ENCODE data around the gene LTC4S.

Gene LTC4S

DNA sequence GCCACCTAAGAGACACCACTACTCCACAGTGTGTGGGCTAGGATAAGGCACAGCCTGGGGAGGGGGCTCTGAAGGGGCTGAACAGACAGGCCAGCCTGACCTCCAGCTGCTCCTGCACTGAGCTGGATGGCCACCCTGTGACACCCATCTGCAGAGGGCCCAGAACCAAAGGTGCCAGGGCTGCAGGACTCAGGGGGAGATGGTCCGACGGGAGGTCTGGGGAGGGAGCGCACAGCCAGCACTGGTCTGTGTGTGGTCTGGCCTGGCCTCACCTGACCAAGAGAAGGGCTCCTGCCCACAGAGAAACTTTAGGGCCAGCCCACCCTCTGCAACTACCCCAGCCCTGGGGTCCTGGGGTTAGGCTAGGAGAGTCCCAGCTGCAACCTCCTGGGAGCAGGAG, 789 bp downstream of the LTC4S start:
- no peaks in the 10 kb centered on the region for H3K9me3 Mint-ChIP-seq
- intact Hi-C loops (cut with micrococcal nuclease) = loop anchor here (5.0 kb wide), 1 partner anchor 62 kb away; the partner anchor contains the start of gene MAML1

DNA sequence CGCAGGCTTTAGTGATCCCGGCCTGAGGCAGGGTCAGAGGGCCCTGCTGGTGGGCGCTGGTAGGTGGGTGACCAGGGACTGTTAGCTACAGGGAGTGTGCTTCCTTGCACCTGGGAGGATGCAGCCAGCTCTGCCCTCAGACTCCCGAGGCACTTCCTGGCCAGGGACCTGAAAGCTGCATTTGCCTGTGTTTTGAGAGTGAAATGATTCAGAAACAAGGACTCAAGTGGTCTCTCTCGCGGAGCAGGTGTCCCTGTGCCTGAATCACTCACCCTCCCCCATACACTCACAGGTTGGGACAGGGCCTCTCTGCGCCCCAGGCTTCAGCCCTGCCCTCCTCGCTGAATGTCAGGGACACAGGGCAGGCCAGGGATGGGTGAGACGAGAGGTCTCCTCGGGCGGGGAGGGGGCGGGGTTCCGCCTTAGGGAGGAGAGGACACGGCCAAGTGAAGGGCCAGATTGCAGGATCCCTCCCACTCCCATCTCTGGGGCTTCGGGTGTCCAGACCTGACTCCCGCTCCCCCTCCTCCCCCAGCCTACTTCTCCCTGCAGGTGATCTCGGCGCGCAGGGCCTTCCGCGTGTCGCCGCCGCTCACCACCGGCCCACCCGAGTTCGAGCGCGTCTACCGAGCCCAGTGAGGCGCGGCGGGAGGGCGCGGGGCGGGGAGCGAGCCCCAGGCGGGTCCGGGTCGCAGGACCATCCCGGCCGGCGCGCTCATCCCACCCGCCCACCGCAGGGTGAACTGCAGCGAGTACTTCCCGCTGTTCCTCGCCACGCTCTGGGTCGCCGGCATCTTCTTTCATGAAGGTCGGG, 1.5 kb downstream of the LTC4S start:
- intact Hi-C loops (cut with micrococcal nuclease) = loop anchor here (5.0 kb wide), 1 partner anchor 33 kb away; no protein-coding TSS in a partner anchor
- no peaks in the 10 kb centered on the region for H3K9me3 Mint-ChIP-seq
- H3K4me3 Mint-ChIP-seq = peak overlapping the region; percentile 72
- no peaks in the 10 kb centered on the region for H3K27me3 Mint-ChIP-seq
- peak overlapping the region; percentile 94 for H3K27ac Mint-ChIP-seq
- peaks cover 39% of the 10 kb centered on the region for H3K36me3 Mint-ChIP-seq (ENCODE audit: low read depth)
- H3K4me1 Mint-ChIP-seq (ENCODE audit: low read depth) = peaks cover 53% of the 10 kb centered on the region

More for the DNA sequence above, 789 bp downstream of the LTC4S start:
- Mint-ChIP-seq H3K36me3 (ENCODE audit: low read depth) (peaks cover 32% of the 10 kb centered on the region), H3K4me1 (ENCODE audit: low read depth) (peaks cover 53% of the 10 kb centered on the region), H3K4me3 (peak overlapping the region; percentile 72), H3K27ac (peak overlapping the region; percentile 94), H3K27me3 (no peaks in the 10 kb centered on the region)

DNA sequence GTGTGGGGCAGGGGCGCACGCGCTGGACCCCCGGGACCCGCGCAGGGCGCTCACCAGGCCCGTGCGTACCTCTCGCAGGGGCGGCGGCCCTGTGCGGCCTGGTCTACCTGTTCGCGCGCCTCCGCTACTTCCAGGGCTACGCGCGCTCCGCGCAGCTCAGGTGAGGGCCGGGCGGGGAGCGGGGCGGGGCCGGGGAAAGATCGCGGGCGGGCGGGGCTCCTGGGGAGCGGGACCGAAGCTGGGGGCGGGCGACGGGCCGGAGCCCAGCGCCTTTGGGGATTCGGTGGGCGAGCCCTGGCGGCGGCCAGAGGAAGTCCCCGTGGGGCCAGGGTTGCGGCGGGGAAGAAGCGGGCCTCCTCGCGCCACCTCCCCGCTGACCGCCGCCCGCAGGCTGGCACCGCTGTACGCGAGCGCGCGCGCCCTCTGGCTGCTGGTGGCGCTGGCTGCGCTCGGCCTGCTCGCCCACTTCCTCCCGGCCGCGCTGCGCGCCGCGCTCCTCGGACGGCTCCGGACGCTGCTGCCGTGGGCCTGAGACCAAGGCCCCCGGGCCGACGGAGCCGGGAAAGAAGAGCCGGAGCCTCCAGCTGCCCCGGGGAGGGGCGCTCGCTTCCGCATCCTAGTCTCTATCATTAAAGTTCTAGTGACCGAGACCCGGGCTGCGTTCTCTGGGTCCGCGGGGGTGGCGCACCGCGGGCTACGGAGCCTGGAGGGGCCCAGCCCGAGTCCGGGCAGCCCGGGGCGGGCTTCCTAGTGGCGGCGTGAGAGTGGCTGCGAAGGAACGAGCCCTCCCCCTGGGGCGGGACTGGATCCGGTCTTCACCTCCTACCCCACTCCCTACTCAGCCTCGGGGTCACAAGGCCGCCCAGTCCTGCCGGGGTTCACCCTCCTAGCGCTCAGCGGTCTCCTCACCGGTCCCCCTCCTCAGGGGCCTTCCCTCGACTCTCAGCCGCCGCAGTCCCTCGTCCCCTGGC, 2.4 kb downstream of the LTC4S start:
- peak overlapping the region; percentile 72 for H3K4me3 Mint-ChIP-seq
- peaks cover 48% of the 10 kb centered on the region for H3K36me3 Mint-ChIP-seq (ENCODE audit: low read depth)
- no peaks in the 10 kb centered on the region for H3K9me3 Mint-ChIP-seq
- H3K27ac Mint-ChIP-seq = peak overlapping the region; percentile 59
- no peaks in the 10 kb centered on the region for H3K27me3 Mint-ChIP-seq
- intact Hi-C loops (cut with micrococcal nuclease) = loop anchor here (5.0 kb wide), 1 partner anchor 34 kb away; no protein-coding TSS in a partner anchor
- peaks cover 52% of the 10 kb centered on the region for H3K4me1 Mint-ChIP-seq (ENCODE audit: low read depth)

DNA sequence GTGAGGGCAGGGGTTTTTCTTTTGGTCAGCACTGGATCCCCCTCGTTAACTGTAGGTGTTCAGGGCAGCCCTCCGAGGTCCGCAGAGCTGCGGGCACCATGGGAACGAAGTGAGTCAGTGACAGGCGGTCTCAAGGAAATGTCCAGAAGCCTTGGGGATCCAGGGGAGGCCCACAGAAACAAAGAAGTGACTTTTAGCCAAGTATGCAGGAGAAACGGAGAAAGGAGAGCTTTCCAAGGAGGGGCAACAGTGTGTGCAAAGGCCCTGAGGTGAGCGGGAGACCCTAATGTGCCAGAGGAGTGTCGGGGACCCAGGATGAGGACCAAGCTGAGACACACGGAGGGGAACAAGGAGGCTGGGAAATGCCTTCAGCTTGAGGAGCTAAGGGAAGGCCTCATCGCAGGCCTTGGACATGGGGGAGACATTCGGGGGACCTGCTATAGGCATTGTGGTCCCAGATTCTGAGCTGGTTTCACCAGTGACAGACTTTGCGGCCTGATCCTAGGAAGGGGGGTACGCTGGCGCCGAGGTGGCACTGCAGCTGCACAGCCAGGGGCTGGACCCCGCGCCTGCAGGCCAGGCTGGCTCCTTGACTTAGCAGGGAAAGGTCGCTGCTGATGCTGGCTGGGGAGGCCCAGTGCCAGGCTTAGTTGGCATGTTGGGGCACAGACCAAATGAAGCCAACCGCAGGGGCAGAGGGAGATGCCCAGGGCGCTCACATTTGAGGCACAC, 3.3 kb downstream of the LTC4S start:
- Mint-ChIP-seq H3K4me1 (ENCODE audit: low read depth) (peaks cover 49% of the 10 kb centered on the region), H3K27me3 (no peaks in the 10 kb centered on the region), H3K4me3 (peak overlapping the region; percentile 55), H3K27ac (peak overlapping the region; percentile 59), H3K9me3 (no peaks in the 10 kb centered on the region), H3K36me3 (ENCODE audit: low read depth) (peaks cover 57% of the 10 kb centered on the region)
- intact Hi-C loops (cut with micrococcal nuclease) = loop anchor here (5.0 kb wide), 1 partner anchor 35 kb away; no protein-coding TSS in a partner anchor

DNA sequence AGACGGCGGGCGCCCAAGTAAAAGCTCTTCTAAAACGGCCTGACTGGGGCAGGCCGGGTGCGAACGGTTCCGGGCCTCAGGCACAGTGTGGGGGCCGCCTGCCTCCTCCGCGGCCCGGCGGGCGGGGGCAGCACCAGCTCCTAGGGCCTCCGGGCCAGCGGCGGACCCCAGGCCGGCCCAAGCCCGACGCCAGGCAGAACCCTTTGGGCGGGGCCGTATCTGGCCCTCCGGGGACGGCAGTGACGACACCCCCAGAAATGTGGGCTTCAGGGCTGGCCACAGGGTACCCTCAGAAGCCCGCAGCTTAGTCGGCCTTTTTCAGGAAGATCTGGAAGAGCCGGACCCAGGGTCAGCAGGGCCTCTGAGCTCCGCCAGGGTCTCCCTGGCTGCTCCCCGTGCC, 4.0 kb downstream of the LTC4S start:
- Mint-ChIP-seq H3K4me1 (ENCODE audit: low read depth) (peaks cover 49% of the 10 kb centered on the region), H3K27ac (no peak overlapping the region), H3K4me3 (no peak overlapping the region), H3K36me3 (ENCODE audit: low read depth) (peaks cover 64% of the 10 kb centered on the region), H3K27me3 (no peaks in the 10 kb centered on the region), H3K9me3 (no peaks in the 10 kb centered on the region)
- intact Hi-C loops (cut with micrococcal nuclease) = loop anchor here (5.0 kb wide), 1 partner anchor 35 kb away; no protein-coding TSS in a partner anchor

DNA sequence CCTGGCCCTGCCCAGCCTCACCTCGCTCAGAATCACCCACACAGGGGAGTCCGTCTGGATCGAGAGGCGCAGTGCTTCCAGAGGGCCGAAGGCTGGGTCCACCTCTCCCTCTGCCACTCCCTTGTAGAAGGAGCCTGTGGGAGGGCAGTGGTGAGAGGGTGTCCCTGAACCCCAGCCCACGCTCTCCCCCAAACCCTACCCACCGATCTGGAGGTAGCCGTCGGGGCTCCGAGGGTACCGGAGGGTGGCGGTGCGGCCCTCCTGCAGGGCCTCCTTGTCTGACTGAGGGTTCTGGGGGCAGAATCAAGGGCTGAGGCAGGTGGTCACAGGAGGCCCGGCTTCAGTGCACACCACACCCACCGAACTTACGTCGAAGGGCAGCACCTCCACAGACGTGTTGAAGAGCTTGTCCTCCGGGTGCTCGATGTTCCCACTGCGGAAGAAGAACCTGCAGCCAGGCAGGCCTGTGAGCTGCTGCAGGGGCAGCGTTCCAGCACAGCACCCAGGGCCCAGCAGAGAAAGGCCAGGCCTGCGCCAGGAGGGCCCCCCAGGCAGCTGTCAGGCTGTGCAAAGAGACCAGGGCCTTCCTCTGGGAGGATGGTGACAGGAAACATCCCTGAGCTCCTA, 4.5 kb downstream of the LTC4S start:
- Mint-ChIP-seq H3K4me1 (ENCODE audit: low read depth) (peaks cover 49% of the 10 kb centered on the region), H3K9me3 (no peaks in the 10 kb centered on the region), H3K27me3 (no peaks in the 10 kb centered on the region), H3K4me3 (no peak overlapping the region), H3K36me3 (ENCODE audit: low read depth) (peaks cover 64% of the 10 kb centered on the region), H3K27ac (no peak overlapping the region)
- intact Hi-C loops (cut with micrococcal nuclease) = loop anchor here (5.0 kb wide), 1 partner anchor 36 kb away; no protein-coding TSS in a partner anchor

DNA sequence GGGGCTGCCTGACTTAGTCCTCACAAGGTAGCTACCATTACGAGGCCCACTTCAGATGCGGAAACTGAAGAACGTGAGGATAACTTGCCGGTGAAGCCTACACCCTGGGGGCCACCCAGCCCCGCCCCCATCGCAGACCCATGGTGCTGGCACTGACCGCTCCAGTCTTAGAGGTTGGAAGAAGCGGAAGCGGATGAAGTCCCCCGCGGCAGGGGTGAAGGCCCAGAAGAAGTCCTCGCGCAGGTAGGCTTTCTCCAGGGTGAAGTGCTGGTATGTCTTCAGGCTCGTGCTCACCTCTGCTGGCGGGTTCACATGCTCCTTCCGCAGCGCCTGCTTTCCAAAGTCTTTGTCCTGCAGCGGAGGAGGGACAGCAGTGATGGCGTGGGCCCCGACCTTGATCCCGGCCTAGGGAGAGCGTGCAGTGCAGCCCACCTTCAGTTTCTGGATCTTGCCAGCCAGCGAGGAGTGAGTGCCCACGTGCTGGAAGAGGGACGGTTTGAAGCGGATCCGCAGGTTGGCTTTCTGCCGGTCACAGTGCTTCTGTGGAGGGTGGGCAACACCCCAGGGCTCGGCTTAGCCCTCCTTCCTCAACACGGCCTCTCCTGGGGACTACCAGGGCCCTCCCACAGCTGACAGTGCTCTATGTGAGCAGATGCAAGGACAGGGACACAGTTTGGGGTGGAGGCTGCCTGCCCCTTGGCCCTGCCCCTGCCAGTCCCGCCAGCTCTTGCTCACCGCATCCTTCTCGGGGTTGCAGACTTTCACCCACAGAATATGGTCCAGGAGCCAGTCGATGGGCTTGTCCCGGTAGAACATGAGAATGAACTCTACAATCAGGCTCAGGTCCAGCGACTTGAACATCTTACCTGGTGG, 5.2 kb downstream of the LTC4S start:
- Mint-ChIP-seq H3K27ac (no peak overlapping the region), H3K27me3 (no peaks in the 10 kb centered on the region), H3K9me3 (no peaks in the 10 kb centered on the region), H3K4me1 (ENCODE audit: low read depth) (peaks cover 49% of the 10 kb centered on the region), H3K4me3 (no peak overlapping the region), H3K36me3 (ENCODE audit: low read depth) (peaks cover 64% of the 10 kb centered on the region)
- intact Hi-C loops (cut with micrococcal nuclease) = loop anchor here (5.0 kb wide), 1 partner anchor 37 kb away; no protein-coding TSS in a partner anchor

DNA sequence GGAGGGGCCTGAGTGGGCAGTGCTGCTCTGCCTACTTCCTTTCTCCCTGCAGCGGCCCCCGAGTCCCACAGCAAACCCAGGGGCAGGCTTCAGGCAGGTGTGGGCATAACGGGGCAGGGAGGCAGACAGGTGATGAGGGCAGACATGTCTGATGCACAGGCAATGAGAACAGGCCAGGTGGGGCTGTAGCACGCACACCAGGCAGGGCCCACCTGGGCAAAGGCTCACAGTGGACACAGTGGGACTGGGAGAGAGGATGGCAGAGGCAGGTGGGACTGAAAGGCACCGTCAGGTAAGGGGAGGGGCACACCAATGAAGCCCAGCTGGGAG, 5.8 kb downstream of the LTC4S start:
- intact Hi-C loops (cut with micrococcal nuclease) = loop anchor here (5.0 kb wide), 1 partner anchor 37 kb away; no protein-coding TSS in a partner anchor
- Mint-ChIP-seq H3K4me1 (ENCODE audit: low read depth) (peaks cover 49% of the 10 kb centered on the region), H3K4me3 (no peak overlapping the region)

DNA sequence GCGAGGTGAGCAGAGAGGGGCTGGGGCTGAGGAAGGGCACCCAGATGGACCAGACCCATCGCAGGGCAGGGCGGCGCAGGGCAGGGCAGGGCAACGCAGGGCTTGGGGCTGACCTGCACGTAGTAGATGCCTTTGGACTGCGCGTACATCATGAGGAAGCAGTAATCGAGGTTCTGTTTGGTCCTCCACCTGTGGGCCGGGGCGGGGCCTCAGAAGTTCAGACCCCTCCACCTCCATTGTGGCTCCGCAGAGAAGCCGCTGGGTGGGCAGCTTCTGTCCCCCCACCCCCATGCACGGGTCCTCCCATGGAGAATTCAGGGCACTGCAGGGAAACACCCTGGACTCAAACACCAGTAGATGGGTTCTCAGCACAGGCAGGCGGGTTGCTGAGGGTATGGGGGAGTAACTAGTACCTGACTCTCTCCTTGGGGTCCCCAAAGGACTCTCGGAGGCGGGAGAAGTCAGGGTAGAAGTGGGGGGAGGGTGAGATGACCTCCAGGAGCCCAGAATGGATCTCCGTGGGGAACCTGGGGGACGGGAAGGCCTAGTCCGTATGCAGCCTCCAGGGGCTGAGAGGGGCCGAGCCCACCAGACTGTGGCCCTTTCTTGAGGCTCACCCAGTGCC, 6.4 kb downstream of the LTC4S start:
- peaks cover 66% of the 10 kb centered on the region for H3K36me3 Mint-ChIP-seq (ENCODE audit: low read depth)
- intact Hi-C loops (cut with micrococcal nuclease) = loop anchor here (5.0 kb wide), 2 partner anchors 107 to 292 kb away; partner anchors contain the start of gene TBC1D9B
- no peaks in the 10 kb centered on the region for H3K27me3 Mint-ChIP-seq
- H3K9me3 Mint-ChIP-seq = no peaks in the 10 kb centered on the region
- H3K27ac Mint-ChIP-seq = no peak overlapping the region
- no peak overlapping the region for H3K4me3 Mint-ChIP-seq
- H3K4me1 Mint-ChIP-seq (ENCODE audit: low read depth) = peaks cover 49% of the 10 kb centered on the region

More for the DNA sequence above, 5.8 kb downstream of the LTC4S start:
- Mint-ChIP-seq H3K36me3 (ENCODE audit: low read depth) (peaks cover 64% of the 10 kb centered on the region), H3K9me3 (no peaks in the 10 kb centered on the region), H3K27me3 (no peaks in the 10 kb centered on the region), H3K27ac (no peak overlapping the region)

DNA sequence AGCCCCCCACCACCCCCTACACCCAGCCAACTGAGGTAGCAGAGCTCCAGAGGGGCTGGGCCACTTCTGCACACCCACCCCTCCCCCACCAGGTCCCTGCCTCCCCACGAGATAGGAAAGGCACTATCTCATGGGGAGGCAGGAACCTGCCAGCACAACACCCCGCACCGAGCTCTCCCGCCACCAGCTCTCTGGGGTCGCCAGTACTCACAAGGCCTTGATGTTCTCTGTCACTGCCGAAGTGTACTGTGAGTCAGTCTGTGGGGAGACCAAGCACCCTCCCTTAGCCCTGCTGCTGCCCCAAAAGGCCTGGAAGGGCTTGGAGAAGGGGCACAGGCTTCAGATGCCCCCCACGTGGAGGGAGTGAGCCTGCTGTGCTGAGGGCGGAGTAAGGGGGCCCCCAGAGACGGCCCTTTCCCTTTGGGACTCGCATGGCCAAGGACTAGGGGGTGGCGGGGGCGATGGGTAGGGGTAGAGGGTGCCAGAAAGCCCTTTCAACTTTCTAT, 7.0 kb downstream of the LTC4S start:
- H3K4me3 Mint-ChIP-seq = no peak overlapping the region
- no peaks in the 10 kb centered on the region for H3K9me3 Mint-ChIP-seq
- H3K36me3 Mint-ChIP-seq (ENCODE audit: low read depth) = peaks cover 71% of the 10 kb centered on the region
- H3K27ac Mint-ChIP-seq = no peak overlapping the region
- intact Hi-C loops (cut with micrococcal nuclease) = loop anchor here (5.0 kb wide), 2 partner anchors 107 to 292 kb away; partner anchors contain the start of gene TBC1D9B
- H3K4me1 Mint-ChIP-seq (ENCODE audit: low read depth) = peaks cover 50% of the 10 kb centered on the region
- H3K27me3 Mint-ChIP-seq = no peaks in the 10 kb centered on the region

DNA sequence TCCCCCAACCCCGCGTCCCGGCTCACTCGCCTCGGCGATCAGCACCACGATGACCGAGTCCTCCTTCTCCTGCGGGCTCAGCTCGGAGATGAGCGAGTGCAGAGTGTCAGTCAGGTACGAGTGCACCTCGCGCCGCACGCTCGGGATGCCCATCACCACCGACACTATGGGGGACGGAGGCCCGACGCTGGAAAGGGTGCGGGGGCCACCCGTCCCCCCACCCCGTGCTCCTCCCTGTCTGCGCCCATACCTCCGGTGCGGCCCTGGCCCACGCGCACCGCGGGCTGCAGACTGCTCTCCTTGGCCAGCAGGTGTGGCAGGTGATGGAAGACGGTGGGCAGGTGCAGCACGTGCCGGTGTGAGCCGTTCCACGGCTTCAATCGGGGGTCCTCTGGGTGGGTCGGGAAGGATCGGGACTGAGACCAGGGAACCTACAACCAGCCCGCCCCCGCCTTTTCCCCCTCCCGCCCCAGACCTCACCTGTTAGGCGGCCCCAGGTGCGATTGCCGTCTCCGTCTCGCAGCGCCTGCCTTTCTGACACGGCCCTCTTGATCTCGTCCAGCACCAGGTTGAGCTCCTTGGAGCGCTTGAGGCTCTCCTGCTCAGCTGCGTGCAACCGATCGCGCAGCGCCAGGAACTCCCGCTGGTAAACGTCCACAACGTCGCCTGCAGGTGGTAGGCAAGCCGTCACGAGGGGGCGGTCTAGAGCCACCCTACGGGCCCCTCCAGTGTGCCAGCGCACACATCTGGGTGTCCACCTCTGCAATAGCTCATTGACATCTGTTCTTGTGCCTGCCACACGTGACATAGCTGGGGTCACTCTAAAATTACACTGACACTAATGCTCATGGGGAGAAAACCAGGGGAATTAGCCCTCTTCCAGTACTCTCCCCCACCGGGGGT, 7.8 kb downstream of the LTC4S start:
- Mint-ChIP-seq H3K9me3 (no peaks in the 10 kb centered on the region), H3K27me3 (no peaks in the 10 kb centered on the region), H3K4me1 (ENCODE audit: low read depth) (peaks cover 49% of the 10 kb centered on the region), H3K36me3 (ENCODE audit: low read depth) (peaks cover 69% of the 10 kb centered on the region), H3K4me3 (no peak overlapping the region), H3K27ac (no peak overlapping the region)
- intact Hi-C loops (cut with micrococcal nuclease) = loop anchor here (5.0 kb wide), 2 partner anchors 106 to 291 kb away; partner anchors contain the start of gene TBC1D9B

Measured in dendritic cell treated with granulocyte-macrophage colony-stimulating factor and Interleukin-4, amounts not matched to agents 40 ng/mL and 50 ng/mL, for 4 days (primary cell).